ENCODE measurements around the gene SHC4.
A peak's percentile ranks its signal among the peaks of the same experiment; 100 is the strongest.

DNA sequence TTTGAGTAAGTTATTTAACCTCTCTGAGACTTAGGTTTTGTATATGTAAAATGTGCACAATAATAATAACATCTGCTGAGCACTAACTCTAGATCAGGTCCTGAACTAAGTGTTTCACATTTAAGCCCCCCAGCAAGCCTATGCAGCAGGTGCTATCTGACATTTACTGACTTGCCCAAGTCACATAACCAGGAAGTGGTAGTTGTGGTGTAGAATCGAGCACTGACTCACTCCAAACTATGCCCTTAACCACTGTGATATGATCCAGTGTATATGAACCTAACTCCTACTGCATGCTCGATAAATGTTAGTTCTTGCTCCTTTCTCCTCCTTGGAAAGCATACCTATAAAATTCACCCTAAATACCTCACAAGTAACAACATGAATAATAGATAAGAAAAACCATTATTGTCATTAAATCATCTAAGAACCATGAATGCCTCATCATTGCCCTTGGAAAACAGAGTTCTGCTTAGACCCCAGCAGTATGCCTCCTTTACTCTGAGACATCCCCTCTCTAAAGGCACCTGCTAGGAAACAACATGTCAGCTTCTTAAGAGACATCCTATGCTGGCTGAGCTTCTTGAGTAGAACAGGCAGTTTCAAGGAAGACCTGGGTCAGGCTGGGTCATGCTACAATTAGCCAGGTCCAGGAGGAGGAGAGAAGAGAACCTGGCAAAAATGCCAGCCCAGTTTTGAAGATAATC lies 3.0 kb upstream of the SHC4 start:
- TF ChIP-seq CTCF (IDR thresholded peaks at IDR 0.05; ENCODE audit: insufficient read depth, low read length) (no peak), POLR2AphosphoS5 (IDR thresholded peaks at IDR 0.05; ENCODE audit: low read depth) (no peak), GABPA (IDR thresholded peaks at IDR 0.05; ENCODE audit: low read depth) (no peak), SPI1 (IDR thresholded peaks at IDR 0.05; ENCODE audit: borderline replicate concordance, low read depth) (peak; percentile 37; the same call in 1 of the 2 replicates)
- TF ChIP-seq, protein P1, sequence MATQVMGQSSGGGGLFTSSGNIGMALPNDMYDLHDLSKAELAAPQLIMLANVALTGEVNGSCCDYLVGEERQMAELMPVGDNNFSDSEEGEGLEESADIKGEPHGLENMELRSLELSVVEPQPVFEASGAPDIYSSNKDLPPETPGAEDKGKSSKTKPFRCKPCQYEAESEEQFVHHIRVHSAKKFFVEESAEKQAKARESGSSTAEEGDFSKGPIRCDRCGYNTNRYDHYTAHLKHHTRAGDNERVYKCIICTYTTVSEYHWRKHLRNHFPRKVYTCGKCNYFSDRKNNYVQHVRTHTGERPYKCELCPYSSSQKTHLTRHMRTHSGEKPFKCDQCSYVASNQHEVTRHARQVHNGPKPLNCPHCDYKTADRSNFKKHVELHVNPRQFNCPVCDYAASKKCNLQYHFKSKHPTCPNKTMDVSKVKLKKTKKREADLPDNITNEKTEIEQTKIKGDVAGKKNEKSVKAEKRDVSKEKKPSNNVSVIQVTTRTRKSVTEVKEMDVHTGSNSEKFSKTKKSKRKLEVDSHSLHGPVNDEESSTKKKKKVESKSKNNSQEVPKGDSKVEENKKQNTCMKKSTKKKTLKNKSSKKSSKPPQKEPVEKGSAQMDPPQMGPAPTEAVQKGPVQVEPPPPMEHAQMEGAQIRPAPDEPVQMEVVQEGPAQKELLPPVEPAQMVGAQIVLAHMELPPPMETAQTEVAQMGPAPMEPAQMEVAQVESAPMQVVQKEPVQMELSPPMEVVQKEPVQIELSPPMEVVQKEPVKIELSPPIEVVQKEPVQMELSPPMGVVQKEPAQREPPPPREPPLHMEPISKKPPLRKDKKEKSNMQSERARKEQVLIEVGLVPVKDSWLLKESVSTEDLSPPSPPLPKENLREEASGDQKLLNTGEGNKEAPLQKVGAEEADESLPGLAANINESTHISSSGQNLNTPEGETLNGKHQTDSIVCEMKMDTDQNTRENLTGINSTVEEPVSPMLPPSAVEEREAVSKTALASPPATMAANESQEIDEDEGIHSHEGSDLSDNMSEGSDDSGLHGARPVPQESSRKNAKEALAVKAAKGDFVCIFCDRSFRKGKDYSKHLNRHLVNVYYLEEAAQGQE (IDR thresholded peaks at IDR 0.05; ENCODE audit: insufficient replicate concordance, low read depth): no peak
